Central memory CD8-positive, alpha-beta T cell (primary cell): ENCODE measurements around the gene CUX1.
A peak's percentile ranks its signal among the peaks of the same experiment; 100 is the strongest.

Experiments
- ATAC-seq: fragments of 150-1000 bp; cut with Tn5 transposase; replicated peaks from 2 replicates; pipeline ENCODE4 v1.10.0; 2022; ENCODE audit warnings: mild to moderate bottlenecking, moderate FRiP score, moderate number of reproducible peaks; ENCODE audit not compliant: poor library complexity, severe bottlenecking; ENCODE audit errors: extremely low read depth
- DNase-seq, 2 donors: peaks; one replicate each; pipeline ENCODE4 v3.0.0; 2021; ENCODE audit warnings: low spot score in 2 of 2
- H3K27ac Mint-ChIP-seq: one replicate; pipeline ENCODE4 v1.8.0; 2022; ENCODE audit warnings: low read depth, mild to moderate bottlenecking, moderate library complexity, mixed read lengths
- H3K27me3 Mint-ChIP-seq: one replicate; pipeline ENCODE4 v1.8.0; 2022; ENCODE audit warnings: mixed read lengths
- H3K36me3 Mint-ChIP-seq: one replicate; pipeline ENCODE4 v1.8.0; 2022; ENCODE audit warnings: mild to moderate bottlenecking, moderate library complexity, mixed read lengths; ENCODE audit not compliant: insufficient read depth
- H3K4me1 Mint-ChIP-seq: one replicate; pipeline ENCODE4 v1.8.0; 2022; ENCODE audit warnings: mixed read lengths
- H3K4me3 Mint-ChIP-seq: one replicate; pipeline ENCODE4 v1.8.0; 2022; ENCODE audit warnings: mild to moderate bottlenecking, moderate library complexity, mixed read lengths
- H3K9me3 Mint-ChIP-seq: one replicate; pipeline ENCODE4 v1.8.0; 2022; ENCODE audit warnings: mixed read lengths

CUX1 gene, protein sequence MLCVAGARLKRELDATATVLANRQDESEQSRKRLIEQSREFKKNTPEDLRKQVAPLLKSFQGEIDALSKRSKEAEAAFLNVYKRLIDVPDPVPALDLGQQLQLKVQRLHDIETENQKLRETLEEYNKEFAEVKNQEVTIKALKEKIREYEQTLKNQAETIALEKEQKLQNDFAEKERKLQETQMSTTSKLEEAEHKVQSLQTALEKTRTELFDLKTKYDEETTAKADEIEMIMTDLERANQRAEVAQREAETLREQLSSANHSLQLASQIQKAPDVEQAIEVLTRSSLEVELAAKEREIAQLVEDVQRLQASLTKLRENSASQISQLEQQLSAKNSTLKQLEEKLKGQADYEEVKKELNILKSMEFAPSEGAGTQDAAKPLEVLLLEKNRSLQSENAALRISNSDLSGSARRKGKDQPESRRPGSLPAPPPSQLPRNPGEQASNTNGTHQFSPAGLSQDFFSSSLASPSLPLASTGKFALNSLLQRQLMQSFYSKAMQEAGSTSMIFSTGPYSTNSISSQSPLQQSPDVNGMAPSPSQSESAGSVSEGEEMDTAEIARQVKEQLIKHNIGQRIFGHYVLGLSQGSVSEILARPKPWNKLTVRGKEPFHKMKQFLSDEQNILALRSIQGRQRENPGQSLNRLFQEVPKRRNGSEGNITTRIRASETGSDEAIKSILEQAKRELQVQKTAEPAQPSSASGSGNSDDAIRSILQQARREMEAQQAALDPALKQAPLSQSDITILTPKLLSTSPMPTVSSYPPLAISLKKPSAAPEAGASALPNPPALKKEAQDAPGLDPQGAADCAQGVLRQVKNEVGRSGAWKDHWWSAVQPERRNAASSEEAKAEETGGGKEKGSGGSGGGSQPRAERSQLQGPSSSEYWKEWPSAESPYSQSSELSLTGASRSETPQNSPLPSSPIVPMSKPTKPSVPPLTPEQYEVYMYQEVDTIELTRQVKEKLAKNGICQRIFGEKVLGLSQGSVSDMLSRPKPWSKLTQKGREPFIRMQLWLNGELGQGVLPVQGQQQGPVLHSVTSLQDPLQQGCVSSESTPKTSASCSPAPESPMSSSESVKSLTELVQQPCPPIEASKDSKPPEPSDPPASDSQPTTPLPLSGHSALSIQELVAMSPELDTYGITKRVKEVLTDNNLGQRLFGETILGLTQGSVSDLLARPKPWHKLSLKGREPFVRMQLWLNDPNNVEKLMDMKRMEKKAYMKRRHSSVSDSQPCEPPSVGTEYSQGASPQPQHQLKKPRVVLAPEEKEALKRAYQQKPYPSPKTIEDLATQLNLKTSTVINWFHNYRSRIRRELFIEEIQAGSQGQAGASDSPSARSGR (N-terminal part only)

DNA sequence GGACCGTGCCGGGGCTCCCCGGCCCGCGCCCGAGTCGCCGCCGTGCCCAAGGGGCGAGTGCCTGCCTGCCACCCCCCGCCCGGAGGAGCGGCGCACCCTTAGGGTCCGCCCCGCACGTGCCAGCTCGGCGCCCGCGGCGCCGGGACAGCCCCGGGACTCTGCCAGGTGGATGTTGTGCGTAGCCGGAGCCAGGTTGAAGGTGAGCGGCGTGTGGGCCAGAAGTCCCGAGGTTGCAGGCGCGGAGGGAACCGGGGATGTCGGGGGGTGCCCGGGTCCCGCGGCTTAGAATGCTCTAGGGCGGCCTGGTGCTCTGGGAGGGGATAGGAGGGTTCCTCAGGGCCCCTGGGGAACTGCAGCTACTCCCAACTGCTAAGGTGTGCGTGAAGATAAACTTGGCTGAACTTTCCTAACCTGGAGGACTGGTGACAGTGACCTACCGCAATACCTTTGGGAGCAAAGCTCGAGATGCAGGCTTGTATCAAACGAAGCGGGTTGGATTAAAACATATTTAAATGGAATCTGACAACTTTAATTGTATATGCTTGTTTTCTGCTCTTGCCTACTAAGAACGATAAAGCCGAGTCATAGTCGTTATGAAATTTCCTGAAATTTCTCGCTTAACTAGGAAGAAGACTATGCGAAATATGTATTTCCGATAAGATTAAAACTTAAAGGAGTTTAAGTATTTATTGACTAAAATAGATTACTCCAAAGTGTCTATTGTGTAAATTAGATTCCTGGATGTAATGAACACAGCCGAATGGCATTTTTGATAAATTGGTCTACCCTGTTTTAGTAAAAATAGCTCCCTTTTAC, at the start of gene CUX1:
TSS of gene CUX1 (plus strand) at position 156 of the 816 bp plus-strand sequence. CDS start at position 170, 14 bp downstream.
- ATAC-seq: no peak
- no peak for DNase-seq

DNA sequence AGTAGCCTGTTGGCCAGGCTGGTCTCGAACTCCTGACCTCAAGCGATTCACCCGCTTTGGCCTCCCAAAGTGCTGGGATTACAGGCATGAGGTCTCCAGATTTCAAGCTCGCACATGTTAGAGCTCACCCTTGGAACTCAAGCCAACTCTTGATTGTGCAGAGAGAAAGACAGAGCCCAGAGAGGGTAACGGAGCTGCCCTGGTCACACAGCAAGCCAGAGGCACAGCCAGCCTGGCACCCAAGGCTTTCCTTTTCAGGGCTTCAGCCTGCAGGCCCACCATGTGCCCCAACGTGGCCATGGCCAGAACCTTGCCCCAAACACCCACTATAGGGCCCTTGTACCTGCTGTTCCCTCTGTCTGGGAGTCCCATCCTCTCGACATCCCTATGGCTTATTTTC, 49.1 kb upstream of the CUX1 start:
- no peak overlapping the region for H3K27ac Mint-ChIP-seq
- no peak for ATAC-seq
- peaks cover 3% of the 10 kb centered on the region for H3K36me3 Mint-ChIP-seq

More for the DNA sequence above, at the start of gene CUX1:
- Mint-ChIP-seq H3K4me1 (peaks cover 21% of the 10 kb centered on the region), H3K27ac (peak within 1 kb of the TSS; percentile 55), H3K36me3 (peaks cover 7% of the 10 kb centered on the region), H3K27me3 (no peaks in the 10 kb centered on the region), H3K4me3 (peak within 1 kb of the TSS; percentile 68), H3K9me3 (no peaks in the 10 kb centered on the region)

DNA sequence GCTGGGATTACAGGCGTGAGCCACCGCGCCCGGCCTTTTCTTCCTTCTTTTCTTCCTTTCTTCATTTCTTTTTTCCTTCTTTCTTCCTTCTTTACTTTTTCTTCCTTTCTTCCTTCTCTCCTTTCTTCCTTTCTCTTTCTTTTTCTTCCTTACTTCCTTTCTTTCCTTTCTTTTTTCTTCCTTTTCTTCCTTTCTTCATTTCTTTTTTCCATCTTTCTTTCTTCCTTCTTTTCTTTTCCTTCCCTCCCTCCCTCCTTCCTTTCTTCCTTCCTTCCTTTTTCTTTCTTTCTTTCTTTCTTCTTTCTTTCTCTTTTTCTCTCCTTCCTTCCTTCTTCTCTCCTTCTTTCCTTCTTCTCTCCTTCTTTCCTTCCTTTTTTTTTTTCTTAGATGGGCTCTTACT, 47.0 kb upstream of the CUX1 start:
- ATAC-seq (no peak), DNase-seq (no peak)
- Mint-ChIP-seq H3K9me3 (no peaks in the 10 kb centered on the region), H3K4me3 (no peak overlapping the region), H3K27me3 (peaks cover 43% of the 10 kb centered on the region), H3K36me3 (peaks cover 3% of the 10 kb centered on the region), H3K4me1 (no peaks in the 10 kb centered on the region), H3K27ac (peak overlapping the region; percentile 19)

More for the DNA sequence above, 49.1 kb upstream of the CUX1 start:
- Mint-ChIP-seq H3K4me1 (no peaks in the 10 kb centered on the region), H3K27me3 (peaks cover 32% of the 10 kb centered on the region), H3K9me3 (no peaks in the 10 kb centered on the region), H3K4me3 (no peak overlapping the region)
- DNase-seq: no peak

DNA sequence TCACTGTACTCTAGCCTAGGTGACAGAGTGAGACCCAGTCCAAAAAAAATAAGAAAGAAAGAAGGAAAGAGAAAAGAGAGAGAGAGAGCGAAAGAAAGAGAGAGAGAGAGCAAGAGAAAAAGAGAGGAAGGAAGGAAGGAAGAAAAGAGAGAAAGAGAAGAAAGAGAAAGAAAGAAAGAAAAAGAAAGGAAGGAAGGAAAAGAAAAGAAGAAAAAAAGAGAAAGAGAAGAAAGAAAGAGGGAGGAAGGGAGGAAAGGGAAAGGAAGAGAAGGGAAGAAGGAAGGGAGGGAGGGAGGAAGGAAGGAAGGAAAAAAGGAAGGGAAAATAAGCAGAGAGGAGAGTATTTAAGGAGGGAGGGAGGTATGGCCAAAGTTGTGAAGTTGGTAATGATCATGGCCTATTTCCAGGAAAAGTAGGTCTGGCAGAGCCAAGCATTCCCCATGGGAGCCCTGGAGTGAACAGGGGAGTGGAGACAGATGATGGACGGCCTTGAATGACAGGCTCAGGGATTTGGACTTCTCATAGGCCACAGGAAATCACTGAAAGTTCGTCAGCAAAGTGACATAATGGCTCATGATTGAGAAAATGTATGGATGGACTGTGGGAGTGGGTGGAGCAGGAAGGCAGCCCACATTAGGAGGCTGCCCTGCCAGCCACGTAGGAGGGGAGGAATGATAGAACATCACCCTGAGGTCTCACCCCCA, 44.8 kb upstream of the CUX1 start:
- peaks cover 3% of the 10 kb centered on the region for H3K36me3 Mint-ChIP-seq
- DNase-seq (no peak), ATAC-seq (no peak)
- H3K27ac Mint-ChIP-seq: no peak overlapping the region
- peaks cover 60% of the 10 kb centered on the region for H3K27me3 Mint-ChIP-seq
- H3K9me3 Mint-ChIP-seq: no peaks in the 10 kb centered on the region
- no peaks in the 10 kb centered on the region for H3K4me1 Mint-ChIP-seq
- H3K4me3 Mint-ChIP-seq: no peak overlapping the region

DNA sequence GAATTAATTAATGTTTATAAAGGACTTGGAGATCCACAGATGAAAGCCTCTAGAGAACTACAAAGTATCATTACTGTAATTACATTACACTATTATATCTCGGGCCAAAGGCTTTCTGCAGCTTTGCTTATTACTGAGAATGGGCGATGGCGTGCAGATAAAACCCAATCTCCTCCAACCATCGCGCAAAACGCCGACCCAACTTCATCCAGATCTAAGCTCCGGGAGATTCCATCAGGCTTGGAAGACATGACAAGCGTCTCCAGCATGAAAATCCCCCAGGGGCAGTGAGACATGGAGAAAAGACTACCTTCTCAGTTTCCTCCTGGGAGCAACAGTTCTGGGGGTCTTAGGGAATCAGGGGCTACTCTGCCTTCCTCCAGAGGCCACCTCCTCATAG, 42.2 kb upstream of the CUX1 start:
- Mint-ChIP-seq H3K36me3 (peaks cover 3% of the 10 kb centered on the region), H3K4me1 (no peaks in the 10 kb centered on the region), H3K4me3 (no peak overlapping the region), H3K27ac (no peak overlapping the region), H3K9me3 (no peaks in the 10 kb centered on the region), H3K27me3 (peaks cover 63% of the 10 kb centered on the region)
- no peak for DNase-seq
- no peak for ATAC-seq

DNA sequence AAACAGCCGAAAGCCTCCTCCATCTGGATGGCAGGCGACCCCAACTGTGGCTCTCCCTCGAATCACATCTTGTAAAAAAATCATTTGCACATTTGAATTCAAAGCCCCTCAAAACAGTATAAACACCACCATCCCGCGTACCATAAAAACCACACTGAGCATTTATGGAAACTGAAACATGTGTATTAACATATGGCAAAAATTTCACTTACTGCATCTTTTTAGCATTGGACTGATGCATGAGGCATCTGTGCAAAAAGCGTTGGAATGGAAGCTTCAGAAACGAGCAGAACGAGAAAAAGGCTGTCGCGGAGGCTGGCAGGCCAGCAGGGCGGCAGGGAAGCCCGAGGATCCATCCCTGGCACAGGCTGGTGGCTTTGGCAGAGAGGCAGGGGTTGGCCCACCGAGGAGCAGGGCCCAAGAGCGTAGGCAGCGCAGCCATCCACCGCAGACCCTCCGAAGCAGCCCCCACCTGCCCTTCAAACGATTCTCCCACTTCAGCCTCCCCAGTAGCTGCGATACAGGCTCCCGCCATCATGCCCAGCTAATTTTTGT, 39.3 kb upstream of the CUX1 start:
- Mint-ChIP-seq H3K27ac (no peak overlapping the region), H3K9me3 (no peaks in the 10 kb centered on the region), H3K27me3 (peaks cover 40% of the 10 kb centered on the region), H3K36me3 (no peaks in the 10 kb centered on the region), H3K4me3 (no peak overlapping the region), H3K4me1 (no peaks in the 10 kb centered on the region)
- DNase-seq (no peak), ATAC-seq (no peak)

DNA sequence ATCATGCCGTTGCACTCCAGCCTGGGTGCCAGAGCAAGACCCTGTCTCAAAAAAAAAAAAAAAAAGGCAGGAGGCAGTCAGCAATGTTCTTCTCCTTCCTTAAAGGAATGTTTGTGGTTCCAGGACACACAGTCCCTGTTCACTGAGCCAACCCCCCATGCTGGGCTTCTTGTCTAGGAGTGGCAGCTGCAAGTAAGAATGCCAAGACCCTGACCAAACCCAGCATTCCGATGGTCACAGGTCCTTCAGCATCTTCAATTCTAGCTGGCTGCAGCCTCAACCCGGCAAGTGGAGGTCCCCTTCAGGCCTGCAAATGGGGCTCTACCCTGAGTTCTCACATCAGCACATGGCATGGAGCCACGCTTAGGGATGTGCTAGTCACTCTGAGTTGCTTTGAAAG, 38.2 kb upstream of the CUX1 start:
- DNase-seq (no peak), ATAC-seq (no peak)
- Mint-ChIP-seq H3K4me1 (peaks cover 1% of the 10 kb centered on the region), H3K27ac (no peak overlapping the region), H3K36me3 (no peaks in the 10 kb centered on the region), H3K4me3 (no peak overlapping the region), H3K27me3 (peaks cover 39% of the 10 kb centered on the region), H3K9me3 (no peaks in the 10 kb centered on the region)

DNA sequence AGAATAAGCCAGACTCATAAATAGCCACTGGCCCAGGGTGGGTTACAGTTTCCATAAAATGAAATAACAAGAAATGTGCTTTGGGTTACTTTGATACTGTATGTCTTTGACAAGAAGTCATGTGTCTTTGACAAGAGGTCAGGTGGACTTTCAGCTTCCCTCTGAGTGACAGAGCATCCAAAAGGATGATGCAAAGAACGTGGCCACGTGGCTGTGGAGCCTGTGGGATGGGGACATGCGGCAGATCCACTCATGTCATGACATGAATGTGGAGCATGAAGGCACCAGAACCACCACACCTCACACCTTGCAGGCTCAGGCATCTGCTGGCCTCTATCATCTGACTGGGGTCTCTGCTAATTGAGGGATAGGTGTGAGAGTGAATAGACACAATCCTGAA, 37.1 kb upstream of the CUX1 start:
- H3K9me3 Mint-ChIP-seq: no peaks in the 10 kb centered on the region
- no peak overlapping the region for H3K27ac Mint-ChIP-seq
- DNase-seq (no peak), ATAC-seq (no peak)
- H3K27me3 Mint-ChIP-seq: peaks cover 49% of the 10 kb centered on the region
- H3K4me1 Mint-ChIP-seq: peaks cover 4% of the 10 kb centered on the region
- no peak overlapping the region for H3K4me3 Mint-ChIP-seq
- H3K36me3 Mint-ChIP-seq: no peaks in the 10 kb centered on the region

DNA sequence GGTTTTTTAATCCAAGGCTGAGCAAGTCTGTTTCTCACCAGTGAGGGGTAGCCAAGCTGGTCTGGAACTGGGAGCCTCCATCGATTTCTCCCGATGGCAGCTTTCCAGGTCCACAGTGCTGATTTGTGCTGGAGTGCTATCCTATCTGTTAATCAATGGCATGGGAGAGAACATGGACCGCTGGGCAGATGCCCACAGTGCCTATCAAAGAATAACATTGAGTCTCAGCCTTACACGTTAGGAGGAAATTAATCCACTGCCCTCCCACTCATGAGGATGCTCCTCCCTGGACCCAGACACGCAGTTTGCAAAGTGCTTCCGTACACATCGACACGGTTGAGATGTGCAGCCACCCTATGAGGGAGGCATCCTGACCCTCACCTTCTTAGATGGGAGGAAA, 36.0 kb upstream of the CUX1 start:
- no peak for ATAC-seq
- Mint-ChIP-seq H3K36me3 (no peaks in the 10 kb centered on the region), H3K9me3 (no peaks in the 10 kb centered on the region), H3K4me3 (no peak overlapping the region), H3K27me3 (peaks cover 52% of the 10 kb centered on the region), H3K4me1 (peaks cover 4% of the 10 kb centered on the region), H3K27ac (no peak overlapping the region)
- no peak for DNase-seq

DNA sequence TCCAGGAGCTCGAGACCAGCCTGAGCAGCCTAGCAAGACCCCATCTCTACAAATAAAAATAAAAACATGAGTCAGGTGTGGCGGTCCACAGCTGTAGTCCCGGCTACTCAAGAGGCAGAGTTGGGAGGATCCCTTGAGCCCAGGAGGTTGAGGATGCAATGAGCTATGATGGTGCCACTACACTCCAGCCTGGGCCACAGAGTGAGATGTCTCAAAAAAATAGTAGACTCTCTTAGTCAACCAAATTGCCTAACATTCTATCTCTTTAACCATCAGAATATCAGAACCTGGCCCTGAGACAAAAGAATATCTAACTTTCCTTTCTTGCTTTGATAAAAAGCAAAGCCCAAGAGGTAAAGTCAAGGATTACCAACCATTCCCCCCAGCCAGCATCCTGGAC, 35.0 kb upstream of the CUX1 start:
- Mint-ChIP-seq H3K36me3 (no peaks in the 10 kb centered on the region), H3K4me1 (peaks cover 4% of the 10 kb centered on the region), H3K27ac (no peak overlapping the region), H3K4me3 (no peak overlapping the region), H3K9me3 (no peaks in the 10 kb centered on the region), H3K27me3 (peaks cover 43% of the 10 kb centered on the region)
- DNase-seq (no peak), ATAC-seq (no peak)

DNA sequence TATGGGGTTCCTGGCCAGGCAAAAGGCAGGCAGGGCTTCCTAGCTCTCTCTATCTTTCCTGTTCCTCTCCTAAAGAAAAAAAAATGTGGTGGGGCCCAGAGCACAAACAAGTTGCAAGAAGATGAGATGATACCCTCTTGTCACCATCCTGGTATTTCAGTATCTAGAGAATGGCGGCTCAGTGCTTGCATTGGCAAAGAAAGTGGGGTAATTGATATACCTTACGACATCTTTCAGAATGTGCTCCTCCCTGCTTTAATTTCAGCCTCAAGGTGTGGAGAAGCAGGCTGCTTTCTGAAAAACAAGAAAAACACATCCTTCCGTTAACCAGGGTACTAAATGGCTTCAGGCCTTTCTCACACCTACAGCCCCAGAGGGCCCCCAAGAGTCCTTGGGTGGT, 34.5 kb upstream of the CUX1 start:
- Mint-ChIP-seq H3K4me1 (peaks cover 4% of the 10 kb centered on the region), H3K27me3 (peaks cover 39% of the 10 kb centered on the region), H3K36me3 (no peaks in the 10 kb centered on the region), H3K9me3 (no peaks in the 10 kb centered on the region), H3K27ac (no peak overlapping the region), H3K4me3 (no peak overlapping the region)
- no peak for DNase-seq
- ATAC-seq: no peak
